ENCODE results near the gene RFPL4AL1.
"Not testable (repeated sequence)": the region's sequence is repeated elsewhere in the genome, so short reads cannot be mapped to it uniquely, and the experiment has no call there.

DNA sequence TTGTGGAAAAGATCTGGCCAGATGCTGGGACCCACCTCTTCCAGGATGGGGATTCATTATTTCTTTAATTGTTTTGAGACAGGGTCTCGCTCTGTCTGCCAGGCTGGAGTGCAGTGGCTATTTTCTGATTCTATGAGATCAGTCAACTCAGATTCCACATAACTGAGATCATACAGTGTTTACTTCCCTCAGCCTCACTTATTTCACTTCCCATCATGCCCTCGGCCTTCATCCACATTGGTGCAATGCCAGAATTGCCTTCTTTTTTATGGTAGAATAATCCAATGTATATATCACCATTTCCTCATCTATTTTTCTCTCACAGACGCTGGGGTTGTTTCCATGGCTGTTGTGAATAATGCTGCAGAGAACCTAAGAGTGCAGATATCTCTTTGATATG, 714 bp downstream of the RFPL4AL1 start:
- TF ChIP-seq CTCF (IDR thresholded peaks at IDR 0.05; ENCODE audit: low read length); EZH2 (IDR thresholded peaks at IDR 0.05; ENCODE audit: borderline replicate concordance, low read length): not testable (repeated sequence)

Data from OCI-LY1 (cell line).